ENCODE measurements around the gene TCF25.
"Not testable (repeated sequence)": the region's sequence is repeated elsewhere in the genome, so short reads cannot be mapped to it uniquely, and the experiment has no call there.

Gene TCF25

GRCh38 chr16:89873109-89873971 lies at the start of gene TCF25:
TSS of gene TCF25 (plus strand) at chr16:89873592. CDS start at chr16:89873668, 76 bp downstream.
- DNase-seq: peak; percentile 37

DNA sequence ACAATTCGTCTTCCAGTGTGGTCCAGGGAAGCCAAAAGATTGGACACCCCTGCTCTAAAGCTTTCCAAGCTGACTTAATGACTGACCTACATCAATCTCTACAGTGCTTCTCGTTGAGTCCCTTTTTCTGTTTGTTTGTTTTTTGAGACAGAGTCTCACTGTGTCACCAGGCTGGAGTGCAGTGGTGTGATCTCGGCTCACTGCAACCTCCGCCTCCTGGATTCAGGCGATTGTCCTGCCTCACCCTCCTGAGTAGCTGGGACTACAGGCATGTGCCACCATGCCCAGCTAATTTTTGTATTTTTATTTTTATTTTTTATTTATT lies 49.6 kb upstream of the TCF25 start:
- not testable (repeated sequence) for DNase-seq

GRCh38 chr16:89826531-89827382 lies 46.6 kb upstream of the TCF25 start:
- DNase-seq: no peak

- peak; percentile 28 for DNase-seq
These were observed 45.8 kb upstream of the TCF25 start for GRCh38 chr16:89827383-89828198.

GRCh38 chr16:89828199-89828869 lies 45.1 kb upstream of the TCF25 start, which contains the start of gene SPIRE2:
TSS of gene SPIRE2 (plus strand) at chr16:89828475. CDS start at chr16:89828551, 76 bp downstream.
- peak; percentile 65 for DNase-seq

DNA sequence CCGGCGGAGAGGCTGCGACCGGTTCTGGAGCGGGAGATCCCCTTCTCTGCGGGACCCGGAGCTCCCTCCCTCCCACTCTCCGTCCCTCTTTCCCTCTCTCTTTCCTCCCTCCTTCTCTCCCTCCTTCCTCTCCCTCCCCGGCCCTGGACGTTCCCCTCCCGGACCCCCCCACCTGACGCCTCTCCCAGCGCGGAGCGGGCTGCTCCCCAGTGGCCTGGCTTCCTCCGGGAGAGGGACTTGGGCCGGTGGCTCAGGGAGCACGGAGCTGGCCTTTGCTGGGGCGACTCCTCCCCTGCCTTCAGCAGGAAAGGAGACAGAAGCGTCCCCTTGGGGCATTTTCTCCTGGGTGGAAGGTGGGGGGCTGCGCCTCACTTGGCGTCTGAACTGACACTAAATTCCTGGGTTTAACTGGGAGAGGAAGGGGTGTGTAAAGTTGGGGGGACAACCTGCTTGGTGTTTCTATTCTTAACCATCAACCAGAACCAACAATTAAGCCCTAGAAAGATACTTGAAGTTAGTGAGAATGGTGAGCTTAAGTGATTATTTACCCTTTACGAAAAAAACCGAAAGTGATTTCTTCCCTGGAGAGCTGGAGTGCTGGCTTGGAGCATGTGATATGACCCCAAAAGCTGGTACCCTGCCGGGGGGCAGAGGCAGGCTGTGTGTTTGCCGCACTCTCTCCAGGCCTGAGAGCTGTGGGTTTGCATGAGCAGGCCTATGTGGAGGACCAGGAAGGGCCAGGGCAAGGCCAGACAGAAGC lies 44.3 kb upstream of the TCF25 start:
- DNase-seq: no peak

DNA sequence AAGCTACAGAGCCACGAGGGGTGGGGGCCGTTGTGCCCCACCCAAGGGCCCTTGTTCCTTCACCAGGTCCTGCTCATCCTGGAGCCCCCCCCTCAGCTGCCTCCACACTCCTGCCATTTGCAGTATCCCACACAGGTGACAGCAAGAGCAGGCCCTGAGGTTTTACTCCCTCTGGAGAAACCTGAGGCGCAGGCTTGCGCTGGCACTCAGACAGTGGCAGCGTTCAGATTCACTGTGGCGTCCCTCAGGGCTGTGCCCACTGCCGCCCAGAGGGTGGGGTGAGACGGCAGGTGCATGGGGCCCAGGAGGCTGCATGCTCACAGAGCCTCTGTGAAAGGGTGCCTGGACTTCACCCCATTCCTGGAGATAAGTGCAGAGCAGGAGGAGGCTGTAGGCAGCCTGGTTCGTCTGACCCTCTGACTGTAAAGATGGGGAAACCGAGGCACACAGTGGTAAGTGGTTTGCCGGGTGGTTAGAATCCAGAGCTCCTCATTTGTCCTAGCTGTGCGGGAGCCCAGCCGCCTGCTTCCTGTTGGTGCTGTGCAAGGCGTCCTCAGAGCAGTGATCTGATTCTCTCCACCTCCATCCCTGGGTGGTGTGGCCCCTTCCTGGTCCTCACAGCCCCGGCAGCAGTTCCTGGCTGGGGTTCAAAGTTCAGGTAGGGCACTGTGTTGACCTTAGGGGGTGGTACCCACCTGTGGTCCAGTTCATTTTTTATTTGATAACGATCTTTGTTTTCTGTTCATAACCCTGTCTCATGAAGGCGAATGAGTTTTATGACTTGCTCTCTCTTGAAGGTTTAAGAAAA lies 43.6 kb upstream of the TCF25 start:
- DNase-seq: no peak

- no peak for DNase-seq
These were observed 41.5 kb upstream of the TCF25 start for GRCh38 chr16:89831810-89832328.

- DNase-seq: not testable (repeated sequence)
These were observed 39.6 kb upstream of the TCF25 start for GRCh38 chr16:89833664-89834363.

DNA sequence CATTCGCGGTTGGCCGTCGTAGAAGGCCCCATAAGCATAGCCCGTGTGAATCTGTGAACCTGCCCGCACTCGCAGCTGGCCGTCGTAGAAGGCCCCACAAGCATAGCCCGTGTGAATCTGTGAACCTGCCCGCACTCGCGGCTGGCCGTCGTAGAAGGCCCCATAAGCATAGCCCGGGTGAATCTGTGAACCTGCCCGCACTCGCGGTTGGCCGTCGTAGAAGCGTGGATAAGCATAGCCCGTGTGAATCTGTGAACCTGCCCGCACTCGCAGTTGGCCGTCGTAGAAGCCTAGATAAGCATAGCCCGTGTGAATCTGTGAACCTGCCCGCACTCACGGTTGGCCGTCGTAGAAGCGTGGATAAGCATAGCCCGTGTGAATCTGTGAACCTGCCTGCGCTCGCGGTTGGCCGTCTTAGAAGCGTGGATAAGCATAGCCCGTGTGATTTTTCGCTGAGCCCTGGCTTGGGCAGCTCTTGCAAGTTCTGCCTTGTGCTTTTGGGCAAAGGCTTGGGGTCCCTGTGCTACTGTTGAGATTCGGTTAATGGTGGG lies 38.5 kb upstream of the TCF25 start:
- not testable (repeated sequence) for DNase-seq

GRCh38 chr16:89836484-89836883 lies 36.9 kb upstream of the TCF25 start:
- not testable (repeated sequence) for DNase-seq

- no peak for DNase-seq
These were observed 36.3 kb upstream of the TCF25 start for GRCh38 chr16:89837014-89837546.

DNA sequence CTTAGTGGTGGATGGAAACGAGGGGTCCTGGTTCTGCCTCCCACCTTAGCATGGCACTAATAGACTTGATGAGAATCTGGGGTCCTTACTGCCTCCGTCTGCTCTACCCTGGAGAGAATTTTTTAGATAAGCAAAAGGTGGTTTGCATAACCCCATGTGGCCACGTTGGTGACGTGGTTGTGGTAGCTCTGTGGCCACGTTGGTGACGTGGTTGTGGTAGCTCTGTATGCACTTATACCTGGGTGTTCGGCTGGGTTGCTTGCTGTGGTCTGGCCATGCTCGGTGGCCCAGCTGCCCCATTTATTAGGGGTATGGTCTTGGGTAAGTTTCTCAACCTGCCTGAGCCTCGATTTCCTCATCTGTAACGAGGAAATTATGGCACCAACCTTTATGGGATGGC lies 32.1 kb upstream of the TCF25 start:
- no peak for DNase-seq

GRCh38 chr16:89842471-89843408 lies 30.7 kb upstream of the TCF25 start:
- peak; percentile 92 for DNase-seq

DNA sequence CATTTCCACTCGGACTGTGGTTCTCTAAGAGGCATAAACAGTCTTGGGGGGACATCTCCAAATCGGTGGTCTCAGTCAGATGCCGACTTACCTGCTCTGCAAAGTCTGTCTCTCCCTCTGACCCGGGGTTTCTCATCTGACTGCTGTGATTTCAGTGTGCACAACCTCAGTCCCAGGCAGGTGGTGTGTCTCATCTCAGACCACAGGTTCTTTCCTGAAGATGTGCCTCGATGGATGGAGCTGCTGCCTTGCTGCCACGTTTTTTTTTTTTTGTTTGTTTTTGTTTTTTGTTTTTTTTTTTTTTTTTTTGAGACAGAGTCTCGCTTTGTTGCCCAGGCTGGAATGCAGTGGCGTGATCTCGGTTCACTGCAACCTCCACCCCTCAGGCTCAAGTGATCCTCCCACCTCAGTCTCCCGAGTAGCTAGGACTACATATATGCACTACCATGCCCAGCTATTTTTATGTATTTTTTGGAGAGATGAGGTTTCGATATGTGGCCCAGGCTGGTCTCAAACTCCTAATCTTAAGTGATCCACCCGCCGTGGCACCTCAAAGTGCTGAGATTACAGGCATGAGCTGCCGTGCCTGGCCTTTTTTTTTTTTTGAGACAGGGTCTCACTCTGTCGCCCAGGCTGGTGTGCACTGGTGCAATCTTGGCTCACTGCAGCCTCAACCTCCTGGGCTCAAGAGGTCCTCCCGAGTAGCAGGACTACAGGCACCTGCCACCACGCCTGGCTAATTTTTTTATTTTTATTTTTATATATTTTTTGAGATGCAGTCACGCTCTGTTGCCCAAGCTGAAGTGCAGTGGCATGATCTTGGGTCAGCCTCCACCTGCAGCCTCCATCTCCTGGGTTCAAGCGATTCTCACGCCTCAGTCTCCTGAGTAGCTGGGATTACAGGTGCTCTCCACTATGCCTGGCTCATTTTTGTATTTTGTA lies 29.7 kb upstream of the TCF25 start:
- DNase-seq: no peak

- no peak for DNase-seq
These were observed 28.6 kb upstream of the TCF25 start for GRCh38 chr16:89844739-89845339.
